ENCODE data around the gene LRRC8B. TPM values are rescaled to one million over a fixed set of nuclear protein-coding genes. Genes with fewer than 3 reads are reported as not detected.
"Not testable (repeated sequence)": the region's sequence is repeated elsewhere in the genome, so short reads cannot be mapped to it uniquely, and the experiment has no call there.

Gene LRRC8B
- total RNA-seq, 1 donor from 2014 or later: 2.1 TPM

GRCh38 chr1:89607586-89608318 is 83.1 kb downstream of the LRRC8B start:
- DNase-seq (ENCODE audit: low read depth in 2 of 2): no peak

DNA sequence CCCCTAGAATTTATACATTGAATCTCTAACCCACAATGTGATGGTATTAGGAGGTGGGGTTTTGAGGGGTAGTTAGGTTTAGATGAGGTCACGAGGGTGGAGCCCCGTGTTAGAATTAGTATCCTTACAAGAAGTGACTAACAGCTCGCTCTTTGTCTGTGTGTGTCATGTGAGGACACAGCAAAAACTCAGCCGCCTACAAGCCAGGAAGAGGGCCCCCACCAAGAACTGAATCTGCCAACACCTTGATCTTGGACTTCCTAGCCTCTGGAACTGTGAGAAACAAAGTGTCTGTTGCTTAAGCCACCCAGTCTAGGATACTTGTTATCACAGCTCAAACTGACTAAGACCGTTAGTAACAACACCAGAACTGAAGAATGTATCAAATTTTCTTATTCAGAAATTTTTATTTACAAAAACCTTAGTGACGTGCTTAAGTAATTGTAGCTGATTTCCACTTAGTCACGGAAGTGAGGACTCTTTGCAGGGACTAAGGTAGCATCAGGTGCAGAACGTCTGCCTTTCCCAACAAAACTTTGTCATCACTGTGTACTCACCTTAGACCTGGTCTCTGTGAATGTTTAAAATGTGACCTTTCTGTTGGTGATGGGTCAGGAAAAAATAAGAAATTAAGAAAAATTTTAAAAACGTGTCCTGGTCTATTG is 83.8 kb downstream of the LRRC8B start:
- DNase-seq (ENCODE audit: low read depth in 2 of 2): peak in 1 of 2 donors; percentile 32

- DNase-seq (ENCODE audit: low read depth in 2 of 2): no peak
These were observed 84.5 kb downstream of the LRRC8B start for GRCh38 chr1:89608984-89609725.

GRCh38 chr1:89609781-89610456 is 85.3 kb downstream of the LRRC8B start:
- no peak for DNase-seq (ENCODE audit: low read depth in 2 of 2)

- DNase-seq (ENCODE audit: low read depth in 2 of 2): no peak
These were observed 85.9 kb downstream of the LRRC8B start for GRCh38 chr1:89610457-89611011.

DNA sequence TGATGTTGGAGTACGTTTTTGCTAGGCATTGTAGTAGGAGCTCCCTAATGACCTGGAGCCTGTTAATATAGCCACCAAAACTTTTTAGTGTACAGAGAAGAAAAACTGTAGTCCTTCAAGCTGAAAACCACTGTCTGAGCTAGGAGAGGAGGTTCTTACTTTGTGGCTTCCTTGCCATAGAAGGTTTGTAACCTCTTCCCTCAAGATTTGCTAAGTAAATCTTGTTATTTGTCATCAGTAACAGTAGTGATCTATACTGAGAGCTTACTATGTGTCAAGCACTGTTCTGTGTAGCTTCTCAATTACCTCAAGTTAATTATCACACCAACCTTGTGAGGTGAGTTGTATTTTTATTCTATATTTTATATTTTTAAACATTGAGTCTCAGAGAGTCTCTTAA is 87.1 kb downstream of the LRRC8B start:
- DNase-seq (ENCODE audit: low read depth in 2 of 2): no peak

- no peak for DNase-seq (ENCODE audit: low read depth in 2 of 2)
These were observed 89.3 kb downstream of the LRRC8B start for GRCh38 chr1:89613928-89614327.

DNA sequence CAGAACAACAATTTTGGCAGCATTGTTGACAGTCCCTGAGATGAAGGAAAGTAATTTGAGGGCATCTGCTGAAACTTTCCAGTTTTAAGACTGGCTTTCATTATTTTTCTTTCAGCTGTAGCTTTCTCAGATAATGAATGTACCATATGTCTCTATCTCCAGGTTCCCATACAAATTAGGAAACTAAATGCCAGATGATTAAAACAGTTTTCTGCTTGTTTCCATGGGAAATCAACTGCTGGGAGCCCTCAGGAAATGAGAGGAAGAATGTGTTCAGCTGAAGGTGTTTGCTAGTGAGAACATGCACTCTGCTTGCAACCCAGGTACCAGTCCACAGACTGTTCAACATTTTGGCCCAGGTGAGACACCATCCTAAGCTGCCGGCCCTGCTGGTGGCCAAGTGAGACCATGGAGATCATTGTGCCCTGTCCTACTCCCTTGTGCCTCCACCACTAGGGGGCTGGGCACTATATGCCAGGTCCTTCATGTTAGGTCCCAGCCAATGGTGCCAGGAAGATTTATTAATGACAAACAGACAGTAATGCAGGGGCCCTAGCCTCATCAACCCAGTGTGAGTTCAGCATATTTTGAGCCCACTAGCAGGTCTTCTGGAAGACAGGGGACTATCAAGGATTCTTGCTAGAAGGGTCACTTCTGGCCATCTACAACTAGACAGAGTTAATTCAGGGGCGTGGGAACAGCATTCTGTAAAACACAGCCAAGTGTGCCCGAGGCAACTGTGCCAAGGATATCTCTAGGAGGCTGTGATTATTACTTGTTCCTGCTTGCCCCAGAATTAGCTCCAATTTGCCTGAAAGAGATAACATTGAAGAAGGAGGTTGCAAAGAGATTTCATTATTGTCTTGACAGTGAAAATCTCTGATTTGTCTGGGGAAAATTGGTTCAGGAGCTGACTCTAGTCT is 91.3 kb downstream of the LRRC8B start:
- peak in 1 of 2 donors; percentile 44 for DNase-seq (ENCODE audit: low read depth in 2 of 2)

GRCh38 chr1:89616844-89617627 is 92.4 kb downstream of the LRRC8B start:
- no peak for DNase-seq (ENCODE audit: low read depth in 2 of 2)

GRCh38 chr1:89620664-89621063 is 96.0 kb downstream of the LRRC8B start:
- no peak for DNase-seq (ENCODE audit: low read depth in 2 of 2)

DNA sequence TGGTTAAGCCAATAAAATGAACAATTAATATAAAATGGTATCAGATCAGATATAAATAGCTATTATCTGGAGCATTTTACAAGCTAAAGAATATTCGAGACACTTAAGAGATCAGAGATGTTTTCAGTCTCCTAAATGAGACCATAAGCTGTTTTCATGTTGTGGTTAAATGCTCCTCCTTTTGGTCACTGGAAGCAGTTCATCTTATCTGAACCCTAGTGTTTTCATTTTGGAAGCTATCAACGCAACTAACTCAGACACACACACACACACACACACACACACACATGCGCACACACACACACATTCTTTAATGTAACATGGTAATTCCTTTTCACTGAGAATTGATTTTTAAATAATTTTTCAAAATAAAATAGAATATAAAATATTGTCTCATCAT is 98.3 kb downstream of the LRRC8B start:
- DNase-seq (ENCODE audit: low read depth in 2 of 2): no peak

- no peak for DNase-seq (ENCODE audit: low read depth in 2 of 2)
These were observed 99.7 kb downstream of the LRRC8B start for GRCh38 chr1:89624314-89624713.

DNA sequence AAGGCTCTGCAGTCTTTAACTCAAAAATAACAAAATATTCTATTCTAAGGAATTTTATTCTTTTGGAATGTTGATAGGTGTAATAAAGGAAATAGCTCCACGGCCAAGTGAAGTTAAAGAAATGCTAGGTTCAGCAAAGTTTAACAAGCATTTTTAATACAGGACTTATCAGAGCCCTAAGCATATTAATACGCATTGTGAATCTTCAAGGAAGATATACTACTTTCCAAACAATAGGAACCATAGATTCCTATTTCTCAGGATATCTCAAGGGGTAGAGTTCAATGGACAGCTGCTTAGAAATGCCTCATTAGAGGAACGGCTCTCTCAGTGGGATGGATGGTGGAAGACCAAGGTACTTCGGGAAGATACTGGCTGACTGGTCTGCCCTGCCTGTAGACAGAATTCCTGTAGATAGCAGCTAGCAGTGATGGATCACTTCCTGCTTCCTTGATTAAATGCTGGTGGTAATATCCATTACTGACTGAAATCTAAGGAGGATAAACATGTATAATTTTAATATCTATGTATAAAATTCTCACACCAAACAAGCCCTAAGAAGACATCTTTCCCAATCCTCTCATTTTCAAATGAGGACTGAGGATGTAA is 100.2 kb downstream of the LRRC8B start:
- peak in 1 of 2 donors; percentile 31 for DNase-seq (ENCODE audit: low read depth in 2 of 2)

DNA sequence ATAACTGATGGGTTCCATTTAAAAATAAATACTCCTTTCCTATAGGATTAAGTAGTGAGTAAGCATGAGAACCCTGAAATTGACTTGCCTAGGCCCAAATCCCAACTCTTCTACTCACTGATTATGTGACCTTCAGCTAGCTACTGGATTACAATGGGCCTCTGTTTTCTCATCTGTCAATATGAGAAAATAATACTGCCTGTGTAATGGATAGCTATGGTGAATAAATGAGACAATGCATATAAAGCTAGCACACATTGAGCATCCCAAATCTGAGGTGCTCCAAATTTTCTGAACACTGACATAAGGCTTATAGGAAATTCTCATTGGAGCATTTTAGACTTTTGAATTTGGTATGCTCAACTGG is 103.0 kb downstream of the LRRC8B start:
- DNase-seq (ENCODE audit: low read depth in 2 of 2): no peak

- DNase-seq (ENCODE audit: low read depth in 2 of 2): no peak
These were observed 104.5 kb downstream of the LRRC8B start for GRCh38 chr1:89629146-89629545.

DNA sequence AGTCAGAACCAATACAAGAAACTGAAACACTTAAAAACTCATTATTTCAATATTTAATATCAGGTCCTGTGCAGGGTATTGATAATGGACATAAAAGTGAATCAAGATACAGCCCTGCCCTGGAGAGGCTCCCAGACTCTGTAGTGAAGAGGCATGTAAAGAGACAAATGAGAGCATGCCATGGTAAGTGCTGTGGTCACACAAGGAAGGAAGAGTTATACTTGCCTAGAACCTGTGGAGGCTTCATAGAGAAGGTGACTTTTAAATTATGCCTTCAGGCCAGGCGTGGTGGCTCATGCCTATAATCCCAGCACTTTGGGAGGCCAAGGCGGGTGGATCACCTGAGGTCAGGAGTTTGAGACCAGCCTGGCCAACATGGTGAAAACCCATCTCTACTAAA is 105.0 kb downstream of the LRRC8B start:
- not testable (repeated sequence) for DNase-seq (ENCODE audit: low read depth in 2 of 2)

DNA sequence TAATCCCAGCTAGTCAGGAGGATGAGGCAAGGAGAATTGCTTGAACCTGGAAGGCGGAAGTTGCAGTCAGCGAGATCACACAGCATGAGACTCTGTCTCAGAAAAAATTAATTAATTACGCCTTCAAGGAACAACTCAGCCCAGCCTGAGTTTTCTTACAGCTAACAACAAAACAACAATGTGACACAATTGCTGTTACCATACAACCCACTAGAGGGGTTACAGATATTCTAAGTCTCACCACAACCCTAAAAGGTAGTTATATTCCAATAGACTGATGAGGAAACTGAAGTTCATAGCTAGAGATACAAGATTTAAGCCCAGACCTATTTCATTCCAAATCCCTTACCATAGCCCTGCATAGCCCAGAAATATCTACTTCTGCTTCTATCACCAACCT is 105.4 kb downstream of the LRRC8B start:
- no peak for DNase-seq (ENCODE audit: low read depth in 2 of 2)

GRCh38 chr1:89631816-89632656 is 107.4 kb downstream of the LRRC8B start:
- peak in 1 of 2 donors; percentile 29 for DNase-seq (ENCODE audit: low read depth in 2 of 2)
